GM21390 (cell line): ENCODE data around the gene CLEC4G.
"Not testable (repeated sequence)": the region's sequence is repeated elsewhere in the genome, so short reads cannot be mapped to it uniquely, and the experiment has no call there.

Experiments
- ATAC-seq: cut with Tn5 transposase; IDR thresholded peaks from one replicate; pipeline ENCODE4 v1.9.1; 2021; ENCODE audit not compliant: unreplicated experiment

CLEC4G gene

GRCh38 chr19:7746903-7747884, 15.3 kb upstream of the CLEC4G start, which contains the start of gene CD209:
CD209 (minus strand) TSS chr19:7747534; CDS start chr19:7747511, 23 bp downstream.
- ATAC-seq, result no peak

GRCh38 chr19:7746306-7746705, 14.4 kb upstream of the CLEC4G start:
- not testable (repeated sequence) for ATAC-seq

DNA sequence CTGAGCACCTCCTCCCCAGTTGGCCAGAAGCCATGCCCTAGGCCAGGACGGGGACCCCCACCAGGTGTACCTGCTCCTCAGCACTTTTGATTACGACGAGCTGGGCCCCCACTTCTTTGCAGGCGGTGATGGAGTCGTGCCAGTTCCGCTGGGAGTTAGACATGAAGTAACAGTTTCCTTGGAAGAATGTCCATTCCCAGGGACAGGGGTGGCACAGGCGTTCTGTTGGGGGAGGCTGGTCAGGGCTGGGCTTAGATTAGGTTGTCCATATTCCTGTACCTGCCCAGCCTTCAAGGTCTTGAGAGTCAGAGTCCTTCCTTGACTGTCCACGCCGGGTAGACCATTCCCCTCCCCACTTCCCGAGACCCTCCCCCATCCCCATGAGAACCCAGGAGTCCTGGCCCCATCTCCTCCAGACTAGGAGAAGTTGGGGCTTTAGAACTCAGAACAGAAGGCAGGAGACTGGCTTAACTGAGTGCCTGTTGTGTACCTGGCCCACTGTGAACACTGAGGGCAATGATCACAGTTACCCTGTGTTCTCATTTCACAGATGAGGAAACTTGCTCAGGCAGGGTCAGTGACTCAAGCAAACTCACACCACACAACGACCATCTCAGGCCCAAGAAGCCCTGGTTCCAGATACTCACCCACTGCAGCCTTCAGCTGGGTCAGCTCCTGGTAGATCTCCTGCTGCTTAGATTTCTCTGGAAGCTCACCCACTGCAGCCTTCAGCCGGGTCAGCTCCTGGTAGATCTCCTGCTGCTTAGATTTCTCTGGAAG, 13.2 kb upstream of the CLEC4G start:
- no peak for ATAC-seq

DNA sequence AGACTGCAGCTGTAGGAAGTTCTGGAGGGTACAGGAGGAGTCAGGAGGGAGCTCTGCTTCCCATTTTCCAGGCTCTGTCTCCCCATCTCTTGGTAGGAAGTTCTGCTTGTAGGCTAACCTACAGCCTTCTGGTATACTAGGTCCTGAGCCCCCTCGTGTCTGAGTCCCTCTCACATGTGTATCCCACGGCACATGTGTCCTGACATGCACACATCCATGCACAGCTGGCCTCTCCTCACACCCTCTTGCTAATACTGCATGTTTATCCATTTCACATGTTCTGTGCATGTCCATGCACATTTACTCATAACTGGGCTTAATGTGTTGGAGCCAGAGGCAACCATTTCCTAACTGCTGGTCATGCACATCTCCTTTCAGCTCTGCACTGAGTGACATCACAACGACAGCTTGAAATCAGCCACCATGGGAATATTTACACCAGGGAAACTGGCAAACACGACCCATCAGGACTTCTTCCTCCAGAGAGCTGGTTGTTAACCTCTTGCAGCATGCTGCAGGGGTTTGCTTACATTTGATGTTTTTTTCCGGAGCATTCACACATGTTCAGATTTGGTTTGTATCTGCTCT, 12.4 kb upstream of the CLEC4G start:
- no peak for ATAC-seq

DNA sequence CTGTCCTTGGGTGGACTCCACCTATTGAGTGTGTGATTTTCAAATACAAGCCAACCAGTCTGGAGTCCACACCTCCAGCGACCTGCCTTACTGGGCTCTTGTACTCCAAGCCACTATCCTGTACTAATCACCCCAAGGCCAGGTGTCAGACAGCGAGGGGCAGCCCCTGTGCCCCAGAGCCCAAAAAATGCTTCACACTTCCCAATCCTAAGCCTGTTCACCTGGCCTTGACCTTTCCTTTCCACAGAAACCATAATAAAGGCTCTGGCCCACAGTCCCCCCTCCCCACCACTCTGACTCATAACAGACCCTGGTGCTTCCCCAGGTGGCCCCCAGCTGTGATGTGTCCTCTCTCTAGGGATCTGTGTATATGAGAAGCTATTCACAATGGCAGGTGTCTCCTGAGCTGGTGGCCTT, 11.5 kb upstream of the CLEC4G start:
- no peak for ATAC-seq

DNA sequence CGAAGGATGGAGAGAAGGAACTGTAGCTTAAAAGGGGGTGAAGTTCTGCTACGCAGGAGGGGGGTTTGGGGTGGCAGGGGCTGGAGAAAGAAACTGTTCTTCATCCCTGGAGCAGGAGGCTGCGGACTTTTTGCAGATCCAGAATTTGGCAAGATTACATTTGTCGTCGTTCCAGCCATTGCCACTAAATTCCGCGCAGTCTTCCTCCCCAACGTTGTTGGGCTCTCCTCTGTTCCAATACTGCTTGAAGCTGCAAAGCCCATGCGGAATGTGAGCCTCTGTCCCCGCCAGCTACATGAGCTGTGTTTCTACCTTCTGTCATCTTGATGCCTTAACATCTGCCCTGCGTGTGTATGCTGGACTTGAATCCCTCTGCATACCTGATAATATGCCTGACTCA, 11.1 kb upstream of the CLEC4G start:
- no peak for ATAC-seq

DNA sequence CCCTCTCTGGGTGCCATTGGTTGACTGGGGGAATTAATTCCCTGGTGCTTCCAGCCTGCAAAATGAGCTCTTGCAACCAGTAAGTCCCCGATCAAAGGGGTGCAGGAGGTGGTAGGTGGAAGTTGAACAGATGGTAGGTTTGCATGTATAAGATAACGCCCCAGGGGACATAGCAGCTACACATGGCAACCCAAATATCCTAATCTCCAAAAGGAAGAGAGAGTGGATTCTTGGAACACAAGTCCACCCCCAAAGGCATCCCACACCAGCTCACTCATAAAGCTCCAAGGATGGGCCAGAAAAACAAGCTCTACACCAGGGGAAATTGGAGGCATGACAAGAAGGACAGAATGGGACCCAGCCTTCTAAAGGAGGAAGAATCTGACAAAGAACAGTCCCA, 10.7 kb upstream of the CLEC4G start:
- ATAC-seq, result no peak

DNA sequence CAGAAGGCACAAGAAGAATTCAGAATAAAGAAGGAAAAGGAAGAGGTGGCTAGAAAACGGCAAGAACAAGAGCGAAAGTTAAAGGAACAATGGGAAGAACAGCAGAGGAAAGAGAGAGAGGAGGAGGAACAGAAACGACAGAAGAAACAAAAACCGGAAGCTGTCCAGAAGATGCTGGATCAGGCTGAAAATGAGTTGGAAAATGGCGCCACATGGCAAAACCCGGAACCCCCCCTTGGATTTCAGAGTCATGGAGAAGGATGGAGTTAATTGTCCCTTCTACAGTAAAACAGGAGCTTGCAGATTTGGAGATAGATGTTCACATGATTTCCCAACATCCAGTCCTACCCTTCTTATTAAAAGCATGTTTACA, 8.8 kb upstream of the CLEC4G start:
- ATAC-seq, result no peak

- ATAC-seq, result no peak
Measured at GRCh38 chr19:7739801-7740681, 8.1 kb upstream of the CLEC4G start.

DNA sequence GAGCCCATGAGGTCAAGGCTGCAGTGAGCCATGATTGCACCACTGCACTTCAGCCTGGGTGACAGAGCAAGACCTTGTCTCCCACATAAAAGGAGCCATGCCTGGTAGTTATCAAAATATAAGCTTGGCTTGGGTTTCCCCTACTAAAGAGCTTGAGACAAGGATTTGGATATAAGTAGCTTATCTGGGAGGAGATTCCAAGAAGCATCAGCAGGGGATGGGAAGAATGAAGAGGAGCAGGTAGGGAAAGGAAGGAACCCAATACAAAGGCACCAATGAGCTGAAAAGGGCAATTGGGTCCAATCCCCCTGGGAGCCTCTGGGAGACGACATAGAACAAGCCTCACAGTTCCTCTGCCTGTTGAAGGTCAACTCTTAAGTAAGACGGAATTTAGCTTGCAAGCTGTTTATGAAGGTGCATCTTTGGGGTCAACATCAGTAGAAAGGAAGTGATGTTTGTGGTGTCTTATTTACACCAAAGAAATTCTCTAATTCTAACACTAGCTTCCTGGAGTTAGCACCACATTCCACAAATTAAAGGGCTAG, 7.4 kb upstream of the CLEC4G start:
- no peak for ATAC-seq

- no peak for ATAC-seq
Measured at GRCh38 chr19:7738023-7738422, 6.1 kb upstream of the CLEC4G start.

DNA sequence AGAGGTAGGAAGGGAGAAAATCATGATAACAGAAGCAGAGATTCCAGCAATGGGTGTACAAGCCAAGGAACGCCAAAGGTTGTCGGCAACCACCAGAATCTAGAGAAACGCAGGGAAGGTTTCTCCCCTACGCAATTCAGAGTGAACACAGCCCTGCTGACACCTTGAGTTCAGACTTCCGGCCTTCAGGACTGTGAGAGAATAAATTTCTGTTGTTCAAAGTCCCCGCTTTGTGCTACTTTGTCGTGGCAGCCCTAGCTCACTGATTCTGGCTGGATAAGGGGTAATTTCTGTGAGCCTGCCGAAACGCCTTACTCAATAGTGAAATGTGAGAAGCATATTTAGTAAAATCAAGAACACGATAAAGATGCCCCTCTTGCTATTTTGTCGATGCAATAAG, 5.3 kb upstream of the CLEC4G start:
- ATAC-seq, result no peak

GRCh38 chr19:7736148-7736547, 4.2 kb upstream of the CLEC4G start:
- ATAC-seq, result no peak

DNA sequence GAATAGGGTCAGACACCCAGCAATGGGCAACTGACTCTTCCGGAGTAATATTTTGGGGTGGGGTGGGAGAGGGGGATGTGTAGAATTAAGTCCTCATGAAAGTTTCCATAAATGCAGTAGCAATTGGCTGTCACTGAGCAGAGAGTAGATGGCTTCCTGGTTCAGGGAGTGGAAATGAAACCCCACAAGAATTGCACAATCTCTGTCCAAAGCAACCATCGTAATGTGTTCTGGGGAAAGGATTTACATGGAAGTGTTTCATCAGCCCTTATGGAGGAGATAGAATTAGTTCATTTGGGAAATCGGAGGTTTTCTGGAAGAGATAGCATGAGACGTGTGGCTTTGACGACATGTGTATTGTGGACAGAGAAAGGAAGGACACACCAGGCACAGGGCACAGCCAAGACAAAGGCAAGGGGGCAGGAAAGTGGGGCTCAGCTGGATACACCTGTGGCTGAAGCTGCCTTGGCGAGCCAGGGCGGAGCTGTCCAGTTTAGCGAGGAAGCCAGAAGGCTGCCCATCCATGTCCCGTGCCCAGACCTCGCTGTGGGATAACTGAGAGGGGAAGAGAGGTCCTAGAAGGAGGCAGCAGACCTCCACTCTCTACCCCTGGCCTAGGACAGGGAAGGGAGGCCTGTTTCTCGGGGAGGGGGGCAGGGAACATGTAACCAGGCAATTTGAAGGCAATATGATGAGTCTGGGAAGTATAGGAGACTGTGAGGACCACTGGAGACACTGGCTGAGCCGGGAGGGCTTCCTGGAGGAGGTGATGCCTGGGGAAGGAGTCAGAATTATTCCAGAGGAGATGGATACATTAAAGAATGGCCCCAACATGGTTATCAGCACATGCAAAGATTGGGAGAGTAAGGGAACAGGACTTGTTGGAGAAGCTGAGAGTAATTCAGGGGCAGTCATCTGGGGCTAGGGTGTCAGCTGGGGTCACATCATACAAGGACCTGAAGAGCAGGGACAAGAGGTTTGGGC, 2.6 kb upstream of the CLEC4G start:
- ATAC-seq, result no peak

DNA sequence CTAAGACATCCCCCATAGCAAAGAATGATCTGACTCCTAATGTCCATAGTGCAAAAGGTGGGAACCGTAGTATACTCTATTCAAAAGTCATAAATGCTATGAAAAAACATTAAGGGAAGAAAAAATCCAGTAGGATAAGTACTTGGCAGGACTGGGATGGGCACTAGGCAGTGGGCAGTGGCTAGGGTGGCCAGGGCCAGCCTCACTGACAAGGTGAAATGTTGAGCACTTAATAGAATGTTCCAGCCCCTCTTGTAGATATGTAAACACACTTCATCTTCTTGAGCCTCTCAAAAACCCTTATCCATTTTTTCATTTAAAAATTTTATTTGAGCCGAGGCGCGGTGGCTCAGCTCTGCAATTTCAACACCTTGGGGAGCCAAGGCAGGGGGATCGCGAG, 1.5 kb upstream of the CLEC4G start:
- no peak for ATAC-seq

GRCh38 chr19:7731615-7732014, 295 bp downstream of the CLEC4G start:
- ATAC-seq, result no peak

GRCh38 chr19:7731218-7731595, 703 bp downstream of the CLEC4G start:
- ATAC-seq, result no peak

DNA sequence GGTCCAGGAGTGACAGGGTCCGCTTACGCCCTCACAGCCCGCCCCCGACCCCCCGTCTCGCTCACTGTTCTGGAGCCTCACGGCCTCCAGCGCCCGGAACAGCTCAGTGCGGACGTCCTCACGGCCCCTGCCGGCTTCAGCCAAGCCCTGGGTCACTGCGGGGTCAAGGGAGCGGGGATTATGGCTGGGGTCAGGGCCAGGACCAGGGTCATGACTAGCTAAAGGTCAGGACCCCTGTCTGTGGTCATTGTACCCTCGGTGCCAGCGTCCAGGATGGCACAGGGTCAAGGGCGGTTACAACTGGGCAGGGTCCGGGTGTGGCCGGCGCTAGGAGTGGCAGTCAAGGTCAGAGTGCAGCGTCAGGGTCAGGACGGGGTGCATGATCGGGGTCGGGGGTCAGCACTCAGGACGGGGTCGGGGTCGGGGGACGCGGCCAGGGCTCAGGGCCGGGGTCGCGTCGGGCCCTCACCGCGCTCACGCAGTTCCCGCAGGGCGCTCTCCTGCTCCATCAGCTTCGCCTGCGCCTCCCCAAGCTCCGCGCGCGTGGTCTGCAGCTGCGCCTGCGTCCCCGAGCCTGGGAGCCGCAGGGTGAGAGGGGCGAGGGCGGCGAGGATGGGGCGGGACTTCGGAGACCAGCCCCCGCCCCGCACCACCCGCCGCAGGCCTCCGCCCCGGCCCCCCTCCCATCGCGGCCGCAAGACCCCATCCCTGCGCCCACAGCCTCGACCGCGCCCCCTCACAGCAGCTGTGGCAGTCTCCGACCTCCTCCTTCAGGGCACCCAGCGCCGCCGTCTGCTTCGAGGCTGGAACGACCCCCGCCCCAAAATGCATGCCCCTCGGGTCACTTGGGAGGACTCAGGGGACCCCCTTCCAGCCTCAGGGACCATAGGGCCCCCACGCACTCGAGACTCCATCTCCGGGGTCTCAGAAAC, 1.4 kb downstream of the CLEC4G start:
- ATAC-seq, result no peak
